Measurements from ENCODE around the gene HDAC4.
A peak's percentile ranks its signal among the peaks of the same experiment; 100 is the strongest.

HDAC4 gene

GRCh38 chr2:239162976-239163687, 237.7 kb downstream of the HDAC4 start:
- Histone ChIP-seq H3K36me3 (ENCODE audit: control insufficient read depth, insufficient read depth, low read length) (peaks cover 22% of the 10 kb centered on the region), H3K4me3 (ENCODE audit: insufficient read depth, low read depth, low read length, poor library complexity, severe bottlenecking) (no peak overlapping the region), H3K27ac (ENCODE audit: insufficient read depth, low read length, poor library complexity, severe bottlenecking) (peak overlapping the region; percentile 14), H3K27me3 (replicated peaks; ENCODE audit: control insufficient read depth, insufficient read depth, low read length, poor library complexity, severe bottlenecking) (no peaks in the 10 kb centered on the region), H3K9me3 (ENCODE audit: control insufficient read depth, low read length) (no peaks in the 10 kb centered on the region), H3K4me1 (ENCODE audit: control insufficient read depth, insufficient read depth, low read length, poor library complexity, severe bottlenecking) (peaks cover 19% of the 10 kb centered on the region)
- no peak for DNase-seq

GRCh38 chr2:239162141-239162821, 238.5 kb downstream of the HDAC4 start:
- Histone ChIP-seq H3K4me1 (ENCODE audit: control insufficient read depth, insufficient read depth, low read length, poor library complexity, severe bottlenecking) (peaks cover 19% of the 10 kb centered on the region), H3K4me3 (ENCODE audit: insufficient read depth, low read depth, low read length, poor library complexity, severe bottlenecking) (no peak overlapping the region), H3K27ac (ENCODE audit: insufficient read depth, low read length, poor library complexity, severe bottlenecking) (no peak overlapping the region), H3K27me3 (replicated peaks; ENCODE audit: control insufficient read depth, insufficient read depth, low read length, poor library complexity, severe bottlenecking) (no peaks in the 10 kb centered on the region), H3K36me3 (ENCODE audit: control insufficient read depth, insufficient read depth, low read length) (peaks cover 22% of the 10 kb centered on the region), H3K9me3 (ENCODE audit: control insufficient read depth, low read length) (no peaks in the 10 kb centered on the region)
- DNase-seq, result no peak

- H3K4me1 ChIP-seq (ENCODE audit: control insufficient read depth, insufficient read depth, low read length, poor library complexity, severe bottlenecking), result peaks cover 19% of the 10 kb centered on the region
- no peak overlapping the region for H3K27ac ChIP-seq (ENCODE audit: insufficient read depth, low read length, poor library complexity, severe bottlenecking)
- no peak for DNase-seq
- no peak overlapping the region for H3K4me3 ChIP-seq (ENCODE audit: insufficient read depth, low read depth, low read length, poor library complexity, severe bottlenecking)
- no peaks in the 10 kb centered on the region for H3K27me3 ChIP-seq (replicated peaks; ENCODE audit: control insufficient read depth, insufficient read depth, low read length, poor library complexity, severe bottlenecking)
- H3K9me3 ChIP-seq (ENCODE audit: control insufficient read depth, low read length), result no peaks in the 10 kb centered on the region
- peaks cover 19% of the 10 kb centered on the region for H3K36me3 ChIP-seq (ENCODE audit: control insufficient read depth, insufficient read depth, low read length)
These were observed 239.1 kb downstream of the HDAC4 start for GRCh38 chr2:239161711-239162140.

- H3K4me3 ChIP-seq (ENCODE audit: insufficient read depth, low read depth, low read length, poor library complexity, severe bottlenecking), result no peak overlapping the region
- peaks cover 31% of the 10 kb centered on the region for H3K36me3 ChIP-seq (ENCODE audit: control insufficient read depth, insufficient read depth, low read length)
- no peak for DNase-seq
These were observed 240.3 kb downstream of the HDAC4 start for GRCh38 chr2:239160226-239161143.

GRCh38 chr2:239159476-239159911, 241.3 kb downstream of the HDAC4 start:
- H3K9me3 ChIP-seq (ENCODE audit: control insufficient read depth, low read length), result no peaks in the 10 kb centered on the region
- no peak overlapping the region for H3K27ac ChIP-seq (ENCODE audit: insufficient read depth, low read length, poor library complexity, severe bottlenecking)
- no peak overlapping the region for H3K4me3 ChIP-seq (ENCODE audit: insufficient read depth, low read depth, low read length, poor library complexity, severe bottlenecking)
- peaks cover 41% of the 10 kb centered on the region for H3K36me3 ChIP-seq (ENCODE audit: control insufficient read depth, insufficient read depth, low read length)
- DNase-seq, result no peak
- no peaks in the 10 kb centered on the region for H3K27me3 ChIP-seq (replicated peaks; ENCODE audit: control insufficient read depth, insufficient read depth, low read length, poor library complexity, severe bottlenecking)
- H3K4me1 ChIP-seq (ENCODE audit: control insufficient read depth, insufficient read depth, low read length, poor library complexity, severe bottlenecking), result peaks cover 14% of the 10 kb centered on the region

More at GRCh38 chr2:239160226-239161143, 240.3 kb downstream of the HDAC4 start:
- H3K9me3 ChIP-seq (ENCODE audit: control insufficient read depth, low read length), result no peaks in the 10 kb centered on the region
- H3K27ac ChIP-seq (ENCODE audit: insufficient read depth, low read length, poor library complexity, severe bottlenecking), result no peak overlapping the region
- peaks cover 19% of the 10 kb centered on the region for H3K4me1 ChIP-seq (ENCODE audit: control insufficient read depth, insufficient read depth, low read length, poor library complexity, severe bottlenecking)
- H3K27me3 ChIP-seq (replicated peaks; ENCODE audit: control insufficient read depth, insufficient read depth, low read length, poor library complexity, severe bottlenecking), result no peaks in the 10 kb centered on the region

GRCh38 chr2:239158641-239159475, 242.0 kb downstream of the HDAC4 start:
- Histone ChIP-seq H3K4me3 (ENCODE audit: insufficient read depth, low read depth, low read length, poor library complexity, severe bottlenecking) (no peak overlapping the region), H3K9me3 (ENCODE audit: control insufficient read depth, low read length) (no peaks in the 10 kb centered on the region), H3K4me1 (ENCODE audit: control insufficient read depth, insufficient read depth, low read length, poor library complexity, severe bottlenecking) (peaks cover 8% of the 10 kb centered on the region), H3K36me3 (ENCODE audit: control insufficient read depth, insufficient read depth, low read length) (peaks cover 47% of the 10 kb centered on the region), H3K27me3 (replicated peaks; ENCODE audit: control insufficient read depth, insufficient read depth, low read length, poor library complexity, severe bottlenecking) (no peaks in the 10 kb centered on the region), H3K27ac (ENCODE audit: insufficient read depth, low read length, poor library complexity, severe bottlenecking) (no peak overlapping the region)
- DNase-seq, result no peak

GRCh38 chr2:239157771-239158170, 243.0 kb downstream of the HDAC4 start:
- Histone ChIP-seq H3K27me3 (replicated peaks; ENCODE audit: control insufficient read depth, insufficient read depth, low read length, poor library complexity, severe bottlenecking) (no peaks in the 10 kb centered on the region), H3K4me3 (ENCODE audit: insufficient read depth, low read depth, low read length, poor library complexity, severe bottlenecking) (no peak overlapping the region), H3K4me1 (ENCODE audit: control insufficient read depth, insufficient read depth, low read length, poor library complexity, severe bottlenecking) (no peaks in the 10 kb centered on the region), H3K9me3 (ENCODE audit: control insufficient read depth, low read length) (no peaks in the 10 kb centered on the region), H3K36me3 (ENCODE audit: control insufficient read depth, insufficient read depth, low read length) (peaks cover 43% of the 10 kb centered on the region), H3K27ac (ENCODE audit: insufficient read depth, low read length, poor library complexity, severe bottlenecking) (no peak overlapping the region)
- DNase-seq, result no peak

GRCh38 chr2:239157269-239157668, 243.6 kb downstream of the HDAC4 start:
- H3K4me1 ChIP-seq (ENCODE audit: control insufficient read depth, insufficient read depth, low read length, poor library complexity, severe bottlenecking), result no peaks in the 10 kb centered on the region
- no peak overlapping the region for H3K4me3 ChIP-seq (ENCODE audit: insufficient read depth, low read depth, low read length, poor library complexity, severe bottlenecking)
- H3K27me3 ChIP-seq (replicated peaks; ENCODE audit: control insufficient read depth, insufficient read depth, low read length, poor library complexity, severe bottlenecking), result no peaks in the 10 kb centered on the region
- H3K27ac ChIP-seq (ENCODE audit: insufficient read depth, low read length, poor library complexity, severe bottlenecking), result no peak overlapping the region
- peaks cover 45% of the 10 kb centered on the region for H3K36me3 ChIP-seq (ENCODE audit: control insufficient read depth, insufficient read depth, low read length)
- no peaks in the 10 kb centered on the region for H3K9me3 ChIP-seq (ENCODE audit: control insufficient read depth, low read length)
- no peak for DNase-seq

GRCh38 chr2:239156516-239157265, 244.1 kb downstream of the HDAC4 start:
- H3K36me3 ChIP-seq (ENCODE audit: control insufficient read depth, insufficient read depth, low read length), result peaks cover 51% of the 10 kb centered on the region
- peaks cover 1% of the 10 kb centered on the region for H3K4me1 ChIP-seq (ENCODE audit: control insufficient read depth, insufficient read depth, low read length, poor library complexity, severe bottlenecking)
- DNase-seq, result no peak
- no peaks in the 10 kb centered on the region for H3K27me3 ChIP-seq (replicated peaks; ENCODE audit: control insufficient read depth, insufficient read depth, low read length, poor library complexity, severe bottlenecking)
- H3K27ac ChIP-seq (ENCODE audit: insufficient read depth, low read length, poor library complexity, severe bottlenecking), result no peak overlapping the region
- H3K9me3 ChIP-seq (ENCODE audit: control insufficient read depth, low read length), result no peaks in the 10 kb centered on the region
- no peak overlapping the region for H3K4me3 ChIP-seq (ENCODE audit: insufficient read depth, low read depth, low read length, poor library complexity, severe bottlenecking)
